ENCODE data around the gene ECE1.
"Not testable (repeated sequence)": the region's sequence is repeated elsewhere in the genome, so short reads cannot be mapped to it uniquely, and the experiment has no call there.

ECE1 gene

DNA sequence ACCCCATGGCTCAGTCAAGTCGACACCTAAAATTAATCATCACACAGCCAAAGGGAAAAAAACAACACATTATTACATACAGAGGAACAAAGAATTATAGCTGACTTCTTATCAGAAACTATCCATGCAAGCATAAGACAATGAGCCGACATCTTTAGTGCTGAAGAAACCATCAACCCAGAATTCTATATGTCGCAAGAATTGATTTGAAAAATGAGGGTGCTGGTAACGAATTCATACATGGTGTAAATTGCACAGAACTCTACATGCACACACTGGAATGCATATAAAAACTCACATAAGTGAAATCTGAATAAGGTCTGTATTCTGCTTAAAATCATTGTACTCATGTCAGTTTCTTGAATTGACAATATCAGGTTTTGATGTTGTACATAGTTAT lies 88.6 kb downstream of the ECE1 start:
- no peak overlapping the region for H3K4me2 ChIP-seq (ENCODE audit: insufficient read depth, low read length)
- H3K9me3 ChIP-seq (ENCODE audit: insufficient read depth, low read length, severe bottlenecking) = no peaks in the 10 kb centered on the region
- no peaks in the 10 kb centered on the region for H3K36me3 ChIP-seq (ENCODE audit: insufficient read depth, low read length)
- no peaks in the 10 kb centered on the region for H3K27me3 ChIP-seq (ENCODE audit: insufficient read depth, low read length, poor library complexity)
- ATAC-seq (ENCODE audit: insufficient read depth, low read depth) (no peak), DNase-seq (no peak)
- no peaks in the 10 kb centered on the region for H3K79me2 ChIP-seq (ENCODE audit: insufficient read depth, low read length)
- H2AFZ ChIP-seq (ENCODE audit: low read depth, low read length) = no peak overlapping the region
- no peak overlapping the region for H3K27ac ChIP-seq (ENCODE audit: low read length)
- H4K20me1 ChIP-seq (ENCODE audit: insufficient read depth, low read length) = no peaks in the 10 kb centered on the region
- H3K4me1 ChIP-seq (ENCODE audit: insufficient read depth, low read length) = no peaks in the 10 kb centered on the region
- H3K9ac ChIP-seq (ENCODE audit: low read depth, low read length) = no peak overlapping the region
- no peak overlapping the region for H3K4me3 ChIP-seq (ENCODE audit: low read depth in 1 of 2, low read length in 2 of 2)
- TF ChIP-seq CTCF (IDR thresholded peaks at IDR 0.05; ENCODE audit: borderline replicate concordance, extremely low read depth, low read length, poor library complexity, severe bottlenecking) (no peak), EZH2 (IDR thresholded peaks at IDR 0.05; ENCODE audit: borderline replicate concordance, low read depth, low read length, severe bottlenecking) (no peak)

DNA sequence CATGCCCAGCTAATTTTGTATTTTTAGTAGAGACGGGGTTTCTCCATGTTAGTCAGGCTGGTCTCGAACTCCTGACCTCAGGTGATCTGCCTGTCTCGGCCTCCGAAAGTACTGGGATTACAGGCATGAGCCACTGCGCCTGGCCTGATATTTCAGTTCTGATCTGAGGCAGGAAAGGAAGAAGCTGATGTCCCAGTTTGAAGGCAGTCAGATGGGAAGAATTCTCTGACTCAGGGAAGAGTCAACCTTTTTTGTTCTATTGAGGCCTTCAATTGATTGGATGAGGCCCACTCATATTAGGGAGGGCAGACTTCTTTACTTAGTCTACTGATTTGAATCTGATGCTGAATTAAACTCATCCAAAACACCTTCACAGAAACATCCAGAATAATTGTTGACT lies 89.0 kb downstream of the ECE1 start:
- not testable (repeated sequence) for ATAC-seq (ENCODE audit: insufficient read depth, low read depth); H2AFZ ChIP-seq (ENCODE audit: low read depth, low read length); H3K27ac ChIP-seq (ENCODE audit: low read length); H3K36me3 ChIP-seq (ENCODE audit: insufficient read depth, low read length); H3K9me3 ChIP-seq (ENCODE audit: insufficient read depth, low read length, severe bottlenecking); H4K20me1 ChIP-seq (ENCODE audit: insufficient read depth, low read length); H3K4me1 ChIP-seq (ENCODE audit: insufficient read depth, low read length); DNase-seq; H3K9ac ChIP-seq (ENCODE audit: low read depth, low read length); H3K27me3 ChIP-seq (ENCODE audit: insufficient read depth, low read length, poor library complexity); H3K4me2 ChIP-seq (ENCODE audit: insufficient read depth, low read length); H3K4me3 ChIP-seq (ENCODE audit: low read depth in 1 of 2, low read length in 2 of 2); H3K79me2 ChIP-seq (ENCODE audit: insufficient read depth, low read length)

DNA sequence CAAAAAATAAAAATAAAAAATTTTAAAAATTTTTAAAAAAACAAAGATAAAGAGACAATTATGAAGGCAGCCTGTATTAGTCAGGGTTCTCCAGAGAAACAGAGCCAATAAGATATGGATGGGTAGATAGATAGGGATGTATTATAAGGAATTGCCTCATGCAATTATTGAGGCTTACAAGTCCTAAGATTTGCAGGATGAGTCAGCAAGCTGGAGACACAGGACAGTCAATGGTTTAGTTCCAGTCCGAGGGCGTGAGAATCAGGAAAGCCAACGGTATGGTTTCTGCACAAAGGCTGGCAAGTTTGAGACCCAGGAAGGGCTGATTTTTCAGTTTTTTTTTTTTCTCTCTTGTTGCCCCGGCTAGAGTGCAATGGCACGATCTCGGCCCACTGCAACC lies 89.5 kb downstream of the ECE1 start:
- Histone ChIP-seq H3K9me3 (ENCODE audit: insufficient read depth, low read length, severe bottlenecking) (no peaks in the 10 kb centered on the region), H3K9ac (ENCODE audit: low read depth, low read length) (no peak overlapping the region), H3K27me3 (ENCODE audit: insufficient read depth, low read length, poor library complexity) (no peaks in the 10 kb centered on the region), H3K27ac (ENCODE audit: low read length) (no peak overlapping the region), H3K4me3 (ENCODE audit: low read depth in 1 of 2, low read length in 2 of 2) (no peak overlapping the region), H3K4me2 (ENCODE audit: insufficient read depth, low read length) (no peak overlapping the region), H3K36me3 (ENCODE audit: insufficient read depth, low read length) (no peaks in the 10 kb centered on the region), H3K4me1 (ENCODE audit: insufficient read depth, low read length) (no peaks in the 10 kb centered on the region), H4K20me1 (ENCODE audit: insufficient read depth, low read length) (no peaks in the 10 kb centered on the region), H2AFZ (ENCODE audit: low read depth, low read length) (no peak overlapping the region), H3K79me2 (ENCODE audit: insufficient read depth, low read length) (no peaks in the 10 kb centered on the region)
- TF ChIP-seq CTCF (IDR thresholded peaks at IDR 0.05; ENCODE audit: borderline replicate concordance, extremely low read depth, low read length, poor library complexity, severe bottlenecking) (no peak), EZH2 (IDR thresholded peaks at IDR 0.05; ENCODE audit: borderline replicate concordance, low read depth, low read length, severe bottlenecking) (no peak)
- ATAC-seq (ENCODE audit: insufficient read depth, low read depth) (no peak), DNase-seq (no peak)

DNA sequence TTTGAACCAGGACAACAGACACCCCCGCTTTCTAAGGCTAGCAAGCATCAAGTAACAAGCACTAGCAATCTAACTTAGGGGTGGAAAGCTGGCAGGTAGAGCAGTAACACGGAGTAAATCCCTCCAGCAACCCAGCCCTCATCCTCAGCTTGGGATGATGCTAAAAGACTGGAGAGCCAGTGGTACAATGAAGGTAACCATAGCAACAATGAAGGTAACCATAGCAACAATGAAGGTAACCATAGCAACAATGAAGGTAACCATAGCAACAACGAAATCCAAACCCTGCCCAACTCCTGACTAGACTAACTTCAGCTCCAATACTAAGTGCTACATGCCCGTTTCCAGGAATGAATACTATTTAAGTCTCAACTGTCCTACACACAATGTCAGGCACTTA lies 91.3 kb downstream of the ECE1 start:
- 0 out of 2 replicates have a peak, but pooled peaks cover 2% of the 10 kb centered on the region for H4K20me1 ChIP-seq (ENCODE audit: insufficient read depth, low read length)
- ATAC-seq (ENCODE audit: insufficient read depth, low read depth) (no peak), DNase-seq (no peak)
- no peak overlapping the region for H3K9ac ChIP-seq (ENCODE audit: low read depth, low read length)
- H3K79me2 ChIP-seq (ENCODE audit: insufficient read depth, low read length) = no peaks in the 10 kb centered on the region
- H3K27me3 ChIP-seq (ENCODE audit: insufficient read depth, low read length, poor library complexity) = no peaks in the 10 kb centered on the region
- H3K4me2 ChIP-seq (ENCODE audit: insufficient read depth, low read length) = no peak overlapping the region
- H3K4me3 ChIP-seq (ENCODE audit: low read depth in 1 of 2, low read length in 2 of 2) = no peak overlapping the region
- H2AFZ ChIP-seq (ENCODE audit: low read depth, low read length) = no peak overlapping the region
- H3K4me1 ChIP-seq (ENCODE audit: insufficient read depth, low read length) = no peaks in the 10 kb centered on the region
- H3K36me3 ChIP-seq (ENCODE audit: insufficient read depth, low read length) = no peaks in the 10 kb centered on the region
- H3K27ac ChIP-seq (ENCODE audit: low read length) = no peak overlapping the region
- H3K9me3 ChIP-seq (ENCODE audit: insufficient read depth, low read length, severe bottlenecking) = no peaks in the 10 kb centered on the region
- TF ChIP-seq CTCF (IDR thresholded peaks at IDR 0.05; ENCODE audit: borderline replicate concordance, extremely low read depth, low read length, poor library complexity, severe bottlenecking) (no peak), EZH2 (IDR thresholded peaks at IDR 0.05; ENCODE audit: borderline replicate concordance, low read depth, low read length, severe bottlenecking) (no peak)

Data from DND-41 (cell line).